Activated naive CD4-positive, alpha-beta T cell treated with Interleukin-2 at 50 U/mL for 16 hours (primary cell): ENCODE data around the gene ISCA1.

Experiments used
- DNase-seq: peaks from one replicate; pipeline ENCODE4 v3.0.0-alpha.2; 2020

Gene ISCA1

DNA sequence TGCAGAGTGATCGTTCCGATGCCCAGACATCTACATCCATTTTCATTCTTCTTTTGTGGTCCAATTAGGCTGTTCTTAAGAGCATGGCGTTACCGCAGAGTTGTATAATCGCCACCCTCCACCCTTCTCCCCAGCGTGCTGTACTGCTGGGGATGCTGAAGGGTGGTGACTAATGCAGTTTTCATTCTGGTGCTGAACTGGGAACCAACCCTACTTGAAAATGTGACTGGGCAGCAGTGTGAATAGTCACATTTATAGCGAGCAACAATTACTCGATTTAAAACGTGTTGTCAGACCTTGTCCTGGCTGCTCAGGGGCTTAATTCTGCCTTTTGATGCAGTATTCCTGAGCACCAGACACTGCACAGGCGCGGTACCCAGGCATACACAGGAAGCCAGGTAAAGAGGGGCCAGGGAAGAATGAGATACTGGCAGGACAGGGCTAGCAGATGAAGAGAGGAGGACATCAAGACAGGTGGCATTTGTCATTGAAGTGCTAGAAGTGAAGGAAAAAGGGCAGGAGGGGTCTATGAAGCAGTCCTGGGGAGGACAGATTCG, 719 bp upstream of the ISCA1 start:
- DNase-seq, result no peak

DNA sequence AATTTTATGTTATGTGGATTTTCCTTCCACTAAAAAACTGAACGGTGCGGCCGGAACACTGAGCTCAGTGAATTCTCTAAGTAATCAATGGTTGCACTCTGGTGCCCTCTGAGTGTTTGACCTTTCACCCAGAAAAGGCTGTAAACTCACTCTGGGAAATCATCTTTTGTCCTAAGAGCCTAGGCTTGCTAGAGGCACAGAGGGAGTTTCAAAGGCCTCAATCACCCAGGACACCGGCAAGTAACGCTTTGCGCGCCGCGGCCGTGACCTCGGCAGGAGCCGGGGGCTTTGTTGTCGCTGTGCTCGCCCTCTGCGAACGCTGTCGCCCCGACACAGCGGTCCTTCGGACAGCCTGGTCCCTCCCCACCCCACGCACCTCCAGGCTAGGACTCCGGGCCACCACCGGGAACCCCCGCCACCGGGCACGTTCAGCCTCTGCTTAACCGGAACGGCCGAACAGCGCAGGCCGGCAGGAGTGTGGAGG, 703 bp downstream of the ISCA1 start:
- DNase-seq, result no peak

DNA sequence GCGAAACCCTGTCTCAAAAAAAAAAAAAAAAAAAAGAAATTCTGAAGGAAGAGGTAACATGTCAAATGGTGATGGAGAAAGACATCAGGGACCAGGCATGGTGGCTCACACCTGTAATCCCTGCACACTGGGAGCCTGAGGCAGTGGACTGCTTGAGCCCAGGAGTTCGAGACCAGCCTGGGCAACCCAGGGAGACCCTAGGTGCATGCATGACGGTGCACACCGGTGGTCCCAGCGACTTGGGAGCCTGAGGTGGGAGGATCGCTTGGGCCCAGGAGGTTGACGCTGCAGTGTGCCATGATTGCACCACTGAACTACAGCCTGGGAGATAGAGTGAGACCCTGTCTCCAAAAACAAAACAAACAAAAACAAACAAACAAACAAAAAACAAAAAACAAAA, 1.8 kb downstream of the ISCA1 start:
- no peak for DNase-seq

GRCh38 chr9:86279839-86280238, 2.5 kb downstream of the ISCA1 start:
- DNase-seq, result no peak

DNA sequence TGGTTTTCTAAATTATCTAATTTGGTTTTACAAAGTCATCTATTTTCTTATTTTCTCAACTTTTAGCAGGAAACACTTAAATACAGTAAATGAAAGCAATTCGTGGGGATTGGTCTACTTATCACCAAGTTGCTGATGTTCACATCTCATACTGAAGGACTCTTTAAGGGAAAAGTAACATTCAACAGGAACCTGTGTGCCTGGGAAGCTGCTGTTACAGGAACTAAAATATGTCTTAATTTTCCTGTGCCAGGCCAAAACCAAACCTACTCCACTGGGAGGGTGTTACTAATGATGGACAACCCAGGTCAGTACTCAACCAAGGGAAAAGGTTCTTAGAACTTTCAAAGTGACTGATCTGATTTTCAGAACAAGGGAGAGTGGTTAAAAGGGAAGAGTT, 5.3 kb downstream of the ISCA1 start:
- DNase-seq, result no peak

GRCh38 chr9:86275962-86276361, 6.4 kb downstream of the ISCA1 start:
- DNase-seq, result no peak

DNA sequence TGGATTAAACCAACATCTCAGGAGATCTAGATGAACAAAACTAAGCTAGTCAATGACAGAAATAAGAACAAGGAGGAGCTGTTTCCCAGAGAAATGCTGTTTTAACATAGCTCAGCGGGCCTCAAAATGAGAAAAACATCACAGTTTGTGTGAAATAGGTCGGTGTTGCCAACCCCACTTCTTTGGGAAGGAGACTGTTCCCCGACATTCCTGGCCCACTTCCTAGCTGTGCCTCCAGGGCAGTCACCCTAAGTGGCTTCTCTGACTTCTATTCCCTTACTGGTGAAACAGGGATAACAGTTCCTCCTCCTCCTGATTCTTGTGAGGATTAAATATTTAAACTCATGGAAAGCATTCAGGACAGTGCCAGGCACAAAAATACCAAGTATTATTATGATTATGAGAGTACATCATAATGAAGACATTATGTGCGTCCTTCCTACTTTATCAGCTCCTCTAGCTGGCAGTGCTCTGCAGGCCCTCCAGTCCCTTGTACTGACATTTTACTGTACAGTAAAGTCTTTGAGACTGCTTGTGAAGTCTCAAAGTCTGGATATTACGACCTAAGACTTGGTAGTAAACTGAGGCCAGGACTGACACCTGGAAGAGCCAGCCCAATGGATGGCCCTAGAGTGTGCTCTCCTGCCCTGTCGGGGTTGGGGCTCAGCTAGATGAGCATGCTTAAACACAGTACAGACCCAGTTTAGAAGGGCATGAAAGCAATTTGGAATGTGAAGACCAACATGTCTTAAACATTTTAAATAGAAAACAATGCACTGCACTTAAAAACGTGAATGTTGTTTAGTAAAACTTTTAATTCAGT, 7.3 kb downstream of the ISCA1 start:
- no peak for DNase-seq

DNA sequence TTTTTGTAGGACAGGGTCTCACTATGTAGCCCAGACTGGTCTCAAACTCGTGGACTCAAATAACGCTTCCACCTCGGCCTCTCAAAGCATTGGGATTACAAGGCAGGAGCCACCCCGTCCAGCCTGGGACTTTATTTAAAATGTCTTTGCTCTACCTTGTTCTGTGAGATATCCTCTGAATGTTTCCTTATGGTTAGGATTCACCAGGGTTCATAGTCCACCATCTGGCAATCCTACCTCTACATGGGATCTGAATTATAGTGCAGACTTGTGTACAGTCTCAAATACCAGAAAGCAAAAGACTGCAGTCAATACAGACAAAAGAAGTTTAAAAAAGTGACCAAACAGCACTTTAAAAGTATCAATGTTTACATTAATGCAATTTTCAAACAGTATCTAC, 10.1 kb downstream of the ISCA1 start:
- DNase-seq, result no peak

- no peak for DNase-seq
These were observed 18.5 kb downstream of the ISCA1 start for GRCh38 chr9:86263876-86264275.

GRCh38 chr9:86262492-86262891, 19.8 kb downstream of the ISCA1 start:
- no peak for DNase-seq

DNA sequence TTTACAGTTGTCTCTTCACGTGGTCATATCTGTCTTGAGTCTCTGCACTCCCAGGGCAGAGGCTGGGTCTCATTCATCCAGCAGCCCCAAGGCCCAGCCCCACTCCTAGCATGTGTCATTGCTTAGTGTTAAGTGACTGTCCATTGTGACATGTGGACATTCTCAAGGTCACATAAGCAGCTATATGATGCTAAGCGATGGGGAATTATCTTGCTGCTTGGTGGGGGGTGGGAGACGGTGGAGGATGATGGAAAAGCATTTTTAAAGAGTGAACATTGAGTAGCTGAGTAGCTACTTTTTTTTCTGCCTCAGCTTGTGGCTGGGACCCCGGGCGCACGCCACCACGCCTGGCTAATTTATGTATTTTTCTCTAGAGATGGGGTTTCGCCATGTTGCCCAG, 22.8 kb downstream of the ISCA1 start, which contains the start of gene C9orf153:
C9orf153 (minus strand) TSS at position 101 of the 400 bp plus-strand sequence. CDS start 30,054 bp downstream, outside the sequence.
- no peak for DNase-seq

DNA sequence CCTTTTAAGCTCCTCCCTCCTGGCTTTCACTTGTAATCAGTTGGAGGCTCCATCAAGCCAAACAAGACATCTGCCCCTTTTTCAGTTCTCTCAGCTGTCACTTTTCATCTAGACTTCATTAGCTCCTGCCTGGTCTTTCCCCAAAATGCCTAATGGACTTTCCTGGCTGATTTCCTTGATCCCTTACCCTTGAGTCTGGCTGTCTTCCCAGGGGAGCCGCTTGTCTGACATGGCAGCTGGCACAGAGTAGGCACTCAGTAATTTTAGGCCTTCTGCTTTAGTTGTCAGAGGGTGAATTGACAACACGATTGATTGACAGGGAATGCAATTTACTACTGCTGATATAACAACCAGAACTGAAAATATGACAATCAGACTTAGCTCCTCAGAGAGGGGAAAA, 24.9 kb downstream of the ISCA1 start:
- no peak for DNase-seq

- DNase-seq, result no peak
These were observed 25.7 kb downstream of the ISCA1 start for GRCh38 chr9:86256653-86257052.

DNA sequence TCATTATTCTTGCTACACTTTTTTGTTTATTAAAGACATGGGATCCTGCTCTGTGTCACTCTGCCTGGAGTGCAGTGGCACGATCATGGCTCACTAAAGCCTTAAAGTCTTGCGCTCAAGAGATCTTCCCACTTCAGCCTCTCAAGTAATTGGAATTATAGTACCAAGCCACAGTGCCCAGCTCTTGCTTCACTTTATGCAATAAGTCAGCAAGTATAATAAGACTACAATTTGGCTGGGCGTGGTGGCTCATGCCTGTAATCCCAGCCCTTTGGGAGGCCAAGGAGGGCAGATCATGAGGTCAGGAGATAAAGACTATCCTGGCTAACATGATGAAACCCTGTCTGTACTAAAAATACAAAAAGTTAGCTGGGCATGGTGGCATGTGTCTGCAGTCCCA, 28.8 kb downstream of the ISCA1 start:
- no peak for DNase-seq

GRCh38 chr9:86252870-86253269, 29.5 kb downstream of the ISCA1 start:
- DNase-seq, result no peak

- DNase-seq, result no peak
These were observed 32.2 kb downstream of the ISCA1 start for GRCh38 chr9:86250123-86250522.

DNA sequence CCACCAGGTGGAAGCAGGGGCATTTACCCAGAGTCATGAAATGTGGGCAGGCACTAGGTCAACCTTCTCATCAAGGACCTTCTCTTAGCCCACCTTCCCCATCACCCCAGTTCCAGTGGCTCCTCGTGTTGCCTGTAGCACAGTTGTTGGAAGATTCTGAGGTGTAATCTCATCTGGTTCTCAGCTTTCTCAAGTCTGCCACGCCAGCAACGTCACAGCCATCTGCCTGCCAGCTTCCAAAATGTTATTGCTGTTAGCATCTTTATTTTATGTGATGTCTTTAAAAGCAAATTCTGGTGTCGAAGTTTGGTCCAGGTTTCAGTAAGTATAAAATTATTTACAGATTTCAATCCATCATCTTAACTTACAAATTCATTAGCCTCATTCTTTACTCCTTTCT, 33.6 kb downstream of the ISCA1 start:
- no peak for DNase-seq

DNA sequence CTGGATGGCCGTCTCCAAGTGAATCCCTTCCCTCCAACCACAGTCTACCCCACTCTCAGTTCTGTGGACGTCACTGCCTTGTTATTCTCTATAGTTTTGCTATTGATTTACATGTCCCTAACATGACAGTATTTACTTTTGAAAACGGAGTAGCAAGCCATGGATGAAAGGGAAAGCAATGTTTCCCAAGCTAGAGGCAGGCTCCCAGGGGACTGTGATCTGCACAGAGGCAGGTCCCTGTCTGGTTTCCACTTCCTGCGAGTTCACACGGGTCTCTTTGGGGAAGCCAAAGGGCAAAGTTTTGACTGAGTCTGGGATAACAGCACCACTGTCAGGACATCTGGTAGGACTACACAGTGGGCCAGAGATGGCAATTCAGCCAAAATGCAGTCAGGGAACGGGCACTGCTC, 35.6 kb downstream of the ISCA1 start:
- DNase-seq, result no peak

DNA sequence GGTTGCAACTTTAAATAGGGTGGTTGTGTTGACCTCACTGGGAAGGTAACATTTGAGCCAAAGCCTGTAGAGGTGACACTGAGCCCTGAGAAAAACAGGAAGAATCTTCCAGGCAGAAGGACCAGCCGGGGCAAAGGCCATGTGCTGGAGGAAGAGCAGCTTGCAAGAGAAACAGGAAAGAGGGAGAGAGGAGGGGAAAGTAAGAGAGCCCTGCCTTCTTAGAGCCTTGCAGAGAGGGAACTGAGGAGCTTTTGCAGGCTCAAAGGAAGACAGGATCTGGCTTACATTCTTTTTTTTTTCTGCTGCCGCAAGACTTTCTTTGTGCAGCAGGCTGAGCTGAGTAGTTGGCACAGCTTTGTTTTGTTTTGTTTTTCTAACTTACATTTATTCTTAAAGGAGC, 40.3 kb downstream of the ISCA1 start:
- DNase-seq, result no peak

- DNase-seq, result no peak
These were observed 41.1 kb downstream of the ISCA1 start for GRCh38 chr9:86241216-86241615.

DNA sequence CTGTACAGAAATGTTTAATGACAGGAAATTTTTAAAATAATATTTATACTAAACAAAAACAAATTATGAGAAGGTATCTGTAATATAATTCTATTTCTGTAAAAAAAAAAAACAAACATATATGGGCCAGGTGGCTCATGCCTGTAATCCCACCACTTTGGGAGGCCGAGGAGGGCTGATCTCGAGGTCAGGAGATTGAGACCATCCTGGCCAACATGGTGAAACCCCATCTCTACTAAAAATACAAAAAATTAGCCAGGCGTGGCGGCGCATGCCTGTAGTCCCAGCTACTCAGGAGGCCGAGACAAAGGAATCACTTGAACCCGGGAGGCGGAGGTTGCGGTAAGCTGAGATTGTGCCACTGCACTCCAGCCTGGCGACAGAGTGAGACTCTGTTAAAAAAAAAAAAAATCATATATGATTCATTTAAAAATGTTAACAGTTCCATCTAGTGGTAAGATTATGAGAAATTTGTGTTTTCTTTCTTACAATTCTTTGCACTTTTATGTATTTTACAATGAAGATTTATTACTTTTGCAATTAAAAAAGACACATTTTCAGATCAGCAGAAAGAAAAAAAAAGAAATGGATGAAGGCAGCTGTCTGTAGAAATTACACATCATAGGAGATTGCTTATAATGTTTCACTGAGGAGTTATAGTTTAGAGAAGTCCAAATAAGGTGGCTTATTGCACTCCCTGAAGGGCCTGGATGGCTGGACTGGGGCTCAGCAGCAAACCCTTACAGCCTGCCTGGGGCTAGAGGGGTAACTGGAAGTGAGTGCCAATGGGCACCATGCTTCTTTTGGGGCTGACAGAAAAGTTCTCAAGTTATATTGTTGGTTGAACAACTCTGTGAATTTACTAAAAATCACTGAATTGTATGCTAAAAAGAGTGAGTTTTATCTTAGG, 43.2 kb downstream of the ISCA1 start:
- DNase-seq, result no peak

DNA sequence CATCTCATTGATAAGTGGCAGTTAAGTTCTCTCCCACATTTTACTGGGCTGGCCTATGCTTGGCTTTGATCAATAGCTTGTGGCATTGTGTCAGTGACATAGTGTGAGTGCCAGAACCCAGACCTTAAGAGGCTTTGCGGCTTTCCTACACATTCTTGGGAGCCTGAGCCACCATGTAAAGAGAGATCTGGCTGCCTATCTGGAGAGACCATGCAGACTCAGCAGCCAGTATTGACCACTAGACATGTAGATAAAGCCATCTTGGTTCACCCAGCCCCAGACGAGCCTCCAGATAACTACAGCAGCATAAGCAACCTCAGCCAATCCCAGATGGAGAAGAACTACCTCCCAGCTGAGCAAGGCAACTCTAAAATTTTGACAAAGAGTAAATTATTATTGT, 51.5 kb downstream of the ISCA1 start:
- DNase-seq, result no peak

- DNase-seq, result no peak
These were observed 59.7 kb downstream of the ISCA1 start for GRCh38 chr9:86222667-86223066.

DNA sequence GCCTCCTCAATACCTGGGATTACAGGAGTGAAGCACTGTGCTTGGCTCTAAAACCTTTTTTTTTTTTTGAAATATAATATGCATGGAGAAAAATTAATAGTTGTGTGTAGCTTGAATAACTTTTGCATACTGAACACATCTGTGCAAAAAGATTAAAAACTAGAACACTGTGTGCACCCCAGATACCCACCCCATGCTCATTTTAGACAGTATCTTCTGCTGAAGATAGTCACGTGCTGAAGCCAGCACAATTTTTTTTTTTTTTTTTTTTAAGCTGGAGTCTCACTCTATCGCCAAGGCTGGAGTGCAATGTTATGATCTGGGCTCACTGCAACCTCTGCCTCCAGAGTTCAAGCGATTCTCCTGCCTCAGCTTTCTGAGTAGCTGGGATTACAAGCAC, 62.7 kb downstream of the ISCA1 start:
- DNase-seq, result no peak
